GM04503 (cell line): ENCODE results near the gene ATP8B1.
A peak's percentile ranks its signal among the peaks of the same experiment; 100 is the strongest.
"Not testable (repeated sequence)": the region's sequence is repeated elsewhere in the genome, so short reads cannot be mapped to it uniquely, and the experiment has no call there.

Experiments
- DNase-seq: peaks from one replicate; pipeline ENCODE4 v3.0.0-alpha.2; 2012; ENCODE audit warnings: low read depth

The ATP8B1 gene

GRCh38 chr18:57803103-57803969 is at the start of gene ATP8B1:
ATP8B1 (minus strand) TSS chr18:57803315; CDS start chr18:57731807, 71,508 bp downstream.
- DNase-seq = no peak

- DNase-seq = no peak
These were observed 46.9 kb upstream of the ATP8B1 start for GRCh38 chr18:57850063-57850462.

GRCh38 chr18:57848374-57848773 is 45.3 kb upstream of the ATP8B1 start:
- not testable (repeated sequence) for DNase-seq

- not testable (repeated sequence) for DNase-seq
These were observed 44.3 kb upstream of the ATP8B1 start for GRCh38 chr18:57847431-57847830.

- DNase-seq = peak; percentile 35
These were observed 43.1 kb upstream of the ATP8B1 start for GRCh38 chr18:57846258-57846657.

- DNase-seq = no peak
These were observed 42.5 kb upstream of the ATP8B1 start for GRCh38 chr18:57845605-57846074.

- no peak for DNase-seq
These were observed 41.2 kb upstream of the ATP8B1 start for GRCh38 chr18:57844319-57844718.

- DNase-seq = no peak
These were observed 40.3 kb upstream of the ATP8B1 start for GRCh38 chr18:57843386-57843785.

- DNase-seq = no peak
These were observed 38.5 kb upstream of the ATP8B1 start for GRCh38 chr18:57841568-57841967.

- peak; percentile 56 for DNase-seq
These were observed 36.8 kb upstream of the ATP8B1 start for GRCh38 chr18:57839942-57840381.

GRCh38 chr18:57837917-57838548 is 34.9 kb upstream of the ATP8B1 start:
- DNase-seq = no peak

GRCh38 chr18:57836557-57836956 is 33.4 kb upstream of the ATP8B1 start:
- DNase-seq = no peak

- DNase-seq = no peak
These were observed 32.8 kb upstream of the ATP8B1 start for GRCh38 chr18:57835904-57836303.

- no peak for DNase-seq
These were observed 31.5 kb upstream of the ATP8B1 start for GRCh38 chr18:57834616-57835015.

- no peak for DNase-seq
These were observed 30.5 kb upstream of the ATP8B1 start for GRCh38 chr18:57833441-57834101.

GRCh38 chr18:57832730-57833129 is 29.6 kb upstream of the ATP8B1 start:
- DNase-seq = no peak

- DNase-seq = no peak
These were observed 28.7 kb upstream of the ATP8B1 start for GRCh38 chr18:57831597-57832377.

- no peak for DNase-seq
These were observed 24.5 kb upstream of the ATP8B1 start for GRCh38 chr18:57827646-57828045.

- no peak for DNase-seq
These were observed 23.1 kb upstream of the ATP8B1 start for GRCh38 chr18:57826252-57826651.

- DNase-seq = not testable (repeated sequence)
These were observed 17.5 kb upstream of the ATP8B1 start for GRCh38 chr18:57820583-57820982.

GRCh38 chr18:57819671-57820460 is 16.8 kb upstream of the ATP8B1 start:
- DNase-seq = no peak
